HG03354 (cell line): Measurements from ENCODE around the gene PFN3.
"Not testable (repeated sequence)": the region's sequence is repeated elsewhere in the genome, so short reads cannot be mapped to it uniquely, and the experiment has no call there.

Experiments
- ATAC-seq: cut with Tn5 transposase; IDR thresholded peaks from one replicate; pipeline ENCODE4 v1.9.1; 2021; ENCODE audit warnings: mild to moderate bottlenecking; ENCODE audit not compliant: unreplicated experiment, poor library complexity, severe bottlenecking

The PFN3 gene

GRCh38 chr5:177377851-177378776 is 22.3 kb downstream of the PFN3 start:
- no peak for ATAC-seq

GRCh38 chr5:177376107-177376506 is 24.4 kb downstream of the PFN3 start:
- no peak for ATAC-seq

GRCh38 chr5:177375516-177375915 is 24.9 kb downstream of the PFN3 start:
- ATAC-seq, result not testable (repeated sequence)

- ATAC-seq, result no peak
These were observed 26.2 kb downstream of the PFN3 start for GRCh38 chr5:177374211-177374610.

GRCh38 chr5:177373806-177374205 is 26.7 kb downstream of the PFN3 start:
- ATAC-seq, result no peak

GRCh38 chr5:177372910-177373309 is 27.6 kb downstream of the PFN3 start:
- ATAC-seq, result no peak

- no peak for ATAC-seq
These were observed 28.2 kb downstream of the PFN3 start for GRCh38 chr5:177372034-177372896.

GRCh38 chr5:177371120-177372033 is 29.1 kb downstream of the PFN3 start:
- no peak for ATAC-seq

GRCh38 chr5:177370488-177371119 is 29.9 kb downstream of the PFN3 start:
- peak; percentile 82 for ATAC-seq

- no peak for ATAC-seq
These were observed 30.6 kb downstream of the PFN3 start for GRCh38 chr5:177369645-177370440.

- no peak for ATAC-seq
These were observed 31.4 kb downstream of the PFN3 start for GRCh38 chr5:177368869-177369644.

GRCh38 chr5:177367981-177368868 is 32.2 kb downstream of the PFN3 start:
- ATAC-seq, result no peak

- ATAC-seq, result no peak
These were observed 33.1 kb downstream of the PFN3 start for GRCh38 chr5:177367323-177367848.

- ATAC-seq, result no peak
These were observed 33.7 kb downstream of the PFN3 start for GRCh38 chr5:177366528-177367322.

GRCh38 chr5:177365845-177366527 is 34.5 kb downstream of the PFN3 start:
- ATAC-seq, result no peak
